Astrocyte (in vitro differentiated cells and primary cell): ENCODE results near the gene KIN. TPM values are rescaled to one million over a fixed set of nuclear protein-coding genes. Genes with fewer than 3 reads are reported as not detected.
A peak's percentile ranks its signal among the peaks of the same experiment; 100 is the strongest.
"Not testable (repeated sequence)": the region's sequence is repeated elsewhere in the genome, so short reads cannot be mapped to it uniquely, and the experiment has no call there.

Experiments used
- DNase-seq: peaks from one replicate; pipeline ENCODE4 v3.0.0-alpha.2; 2010; ENCODE audit warnings: low read depth
- FAIRE-seq: peaks from 2 replicates; lab custom pipeline; 2011; peaks lifted over from hg19 to GRCh38; lab: Jason Lieb, UNC
- H2AFZ ChIP-seq: 2 replicates; pipeline ENCODE4 v1.6.0; 2012; ENCODE audit warnings: low read depth, low read length, inconsistent platforms
- H3K27ac ChIP-seq: 2 replicates; pipeline ENCODE4 v1.5.1; 2011; ENCODE audit warnings: low read depth, low read length, inconsistent platforms
- H3K27me3 ChIP-seq: 2 replicates; pipeline ENCODE4 v1.6.0; 2011; ENCODE audit warnings: low read length, inconsistent platforms; ENCODE audit not compliant: insufficient read depth
- H3K36me3 ChIP-seq: 2 replicates; pipeline ENCODE4 v1.5.1; 2011; ENCODE audit warnings: low read length, inconsistent platforms; ENCODE audit not compliant: insufficient read depth
- H3K4me1 ChIP-seq: 2 replicates; pipeline ENCODE4 v1.5.1; 2011; ENCODE audit warnings: low read length, inconsistent platforms; ENCODE audit not compliant: insufficient read depth
- H3K4me2 ChIP-seq: 2 replicates; pipeline ENCODE4 v1.6.0; 2012; ENCODE audit warnings: low read length, inconsistent platforms
- H3K4me3 ChIP-seq: 2 replicates; pipeline ENCODE4 v1.5.1; 2011; ENCODE audit warnings: low read depth, mild to moderate bottlenecking, low read length, inconsistent platforms; ENCODE audit not compliant: insufficient read depth
- H3K79me2 ChIP-seq: 2 replicates; pipeline ENCODE4 v1.6.0; 2012; ENCODE audit warnings: mild to moderate bottlenecking, low read length, inconsistent platforms; ENCODE audit not compliant: insufficient read depth
- H3K9ac ChIP-seq: 2 replicates; pipeline ENCODE4 v1.6.0; 2012; ENCODE audit warnings: mild to moderate bottlenecking, low read length, inconsistent platforms
- H3K9me3 ChIP-seq: 2 replicates; pipeline ENCODE4 v1.5.1; 2012; ENCODE audit warnings: low read depth, mild to moderate bottlenecking, low read length, inconsistent platforms; ENCODE audit not compliant: insufficient read depth
- H4K20me1 ChIP-seq: 2 replicates; pipeline ENCODE4 v1.6.0; 2012; ENCODE audit warnings: low read length, inconsistent platforms; ENCODE audit not compliant: insufficient read depth
- H3K27ac Mint-ChIP-seq: one replicate; pipeline ENCODE4 v1.8.0; 2021; ENCODE audit warnings: mild to moderate bottlenecking, mixed read lengths; ENCODE audit not compliant: unreplicated experiment
- H3K27me3 Mint-ChIP-seq: one replicate; pipeline ENCODE4 v1.8.0; 2021; ENCODE audit warnings: low read depth, mixed read lengths; ENCODE audit not compliant: unreplicated experiment
- H3K36me3 Mint-ChIP-seq: one replicate; pipeline ENCODE4 v1.8.0; 2021; ENCODE audit warnings: low read depth, mixed read lengths; ENCODE audit not compliant: unreplicated experiment
- H3K4me1 Mint-ChIP-seq: one replicate; pipeline ENCODE4 v1.8.0; 2021; ENCODE audit warnings: low read depth, mixed read lengths; ENCODE audit not compliant: unreplicated experiment
- H3K4me3 Mint-ChIP-seq: one replicate; pipeline ENCODE4 v1.8.0; 2021; ENCODE audit warnings: mild to moderate bottlenecking, moderate library complexity, mixed read lengths; ENCODE audit not compliant: unreplicated experiment
- H3K9me3 Mint-ChIP-seq: one replicate; pipeline ENCODE4 v1.8.0; 2021; ENCODE audit warnings: mild to moderate bottlenecking, mixed read lengths; ENCODE audit not compliant: unreplicated experiment
- EZH2 ChIP-seq: IDR thresholded peaks from 2 replicates; pipeline ENCODE4 v1.6.1; 2012; ENCODE audit warnings: mild to moderate bottlenecking, low read length, inconsistent platforms; ENCODE audit not compliant: insufficient read depth
- total RNA-seq: library from RNA; stranded (reverse); gene quantifications from 2 replicates; pipeline ENCODE4 v1.2.1, GENCODE V29; 2021
- TF ChIP-seq, protein P1 (sequence below): IDR thresholded peaks from 2 replicates; pipeline ENCODE4 v1.5.1; 2011; ENCODE audit warnings: low read depth, mild to moderate bottlenecking, inconsistent platforms, low read length, moderate library complexity; ENCODE audit not compliant: insufficient read depth

The KIN gene
- total RNA-seq, 1 donor from 2014 or later: 14.1 TPM

DNA sequence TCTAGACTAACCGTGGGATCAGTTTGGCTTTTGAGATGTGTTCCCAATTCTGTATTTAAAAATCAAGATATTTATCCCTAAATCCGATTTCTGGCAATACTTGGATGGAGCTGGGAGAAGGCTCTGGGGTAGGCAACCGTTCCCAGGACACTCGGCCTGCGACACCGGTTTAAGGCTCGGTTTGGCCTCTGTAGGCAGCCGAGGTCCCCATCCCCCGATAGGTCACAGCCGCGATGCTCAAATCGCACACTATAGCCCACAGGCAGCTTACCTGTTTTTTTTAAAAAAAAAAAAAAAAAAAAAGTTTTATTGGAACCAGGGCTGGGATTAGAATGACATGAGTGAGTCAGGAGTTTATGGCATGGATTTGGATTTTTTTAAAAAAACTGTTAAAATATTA is 29.8 kb upstream of the KIN start:
- DNase-seq: no peak
- Histone ChIP-seq H2AFZ (peak overlapping the region; percentile 89), H4K20me1 (peaks cover 3% of the 10 kb centered on the region), H3K4me1 (peaks cover 4% of the 10 kb centered on the region), H3K27me3 (peaks cover 9% of the 10 kb centered on the region), H3K4me3 (peak overlapping the region; percentile 93), H3K9me3 (no peaks in the 10 kb centered on the region), H3K9ac (no peak overlapping the region), H3K79me2 (peaks cover 26% of the 10 kb centered on the region), H3K36me3 (no peaks in the 10 kb centered on the region), H3K4me2 (peak overlapping the region; percentile 98), H3K27ac (no peak overlapping the region)
- no peaks in the 10 kb centered on the region for H3K36me3 Mint-ChIP-seq
- H3K4me3 Mint-ChIP-seq: peak overlapping the region; percentile 98
- TF ChIP-seq EZH2: no peak
- TF ChIP-seq, protein P1, sequence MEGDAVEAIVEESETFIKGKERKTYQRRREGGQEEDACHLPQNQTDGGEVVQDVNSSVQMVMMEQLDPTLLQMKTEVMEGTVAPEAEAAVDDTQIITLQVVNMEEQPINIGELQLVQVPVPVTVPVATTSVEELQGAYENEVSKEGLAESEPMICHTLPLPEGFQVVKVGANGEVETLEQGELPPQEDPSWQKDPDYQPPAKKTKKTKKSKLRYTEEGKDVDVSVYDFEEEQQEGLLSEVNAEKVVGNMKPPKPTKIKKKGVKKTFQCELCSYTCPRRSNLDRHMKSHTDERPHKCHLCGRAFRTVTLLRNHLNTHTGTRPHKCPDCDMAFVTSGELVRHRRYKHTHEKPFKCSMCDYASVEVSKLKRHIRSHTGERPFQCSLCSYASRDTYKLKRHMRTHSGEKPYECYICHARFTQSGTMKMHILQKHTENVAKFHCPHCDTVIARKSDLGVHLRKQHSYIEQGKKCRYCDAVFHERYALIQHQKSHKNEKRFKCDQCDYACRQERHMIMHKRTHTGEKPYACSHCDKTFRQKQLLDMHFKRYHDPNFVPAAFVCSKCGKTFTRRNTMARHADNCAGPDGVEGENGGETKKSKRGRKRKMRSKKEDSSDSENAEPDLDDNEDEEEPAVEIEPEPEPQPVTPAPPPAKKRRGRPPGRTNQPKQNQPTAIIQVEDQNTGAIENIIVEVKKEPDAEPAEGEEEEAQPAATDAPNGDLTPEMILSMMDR: no peak
- H3K27ac Mint-ChIP-seq: peak overlapping the region; percentile 71
- FAIRE-seq: no peak
- H3K4me1 Mint-ChIP-seq: peaks cover 11% of the 10 kb centered on the region
- no peaks in the 10 kb centered on the region for H3K9me3 Mint-ChIP-seq
- peaks cover 5% of the 10 kb centered on the region for H3K27me3 Mint-ChIP-seq

GRCh38 chr10:7813481-7813880 is 25.7 kb upstream of the KIN start:
- FAIRE-seq (no peak), DNase-seq (no peak)
- H3K27me3 Mint-ChIP-seq: peaks cover 5% of the 10 kb centered on the region
- H3K4me2 ChIP-seq: no peak overlapping the region
- H3K4me3 Mint-ChIP-seq: no peak overlapping the region
- no peak overlapping the region for H2AFZ ChIP-seq
- H3K4me1 Mint-ChIP-seq: no peaks in the 10 kb centered on the region
- no peak overlapping the region for H3K27ac Mint-ChIP-seq
- H3K79me2 ChIP-seq: peaks cover 1% of the 10 kb centered on the region
- no peaks in the 10 kb centered on the region for H3K36me3 Mint-ChIP-seq
- TF ChIP-seq EZH2: no peak
- TF ChIP-seq, protein P1: no peak
- H3K36me3 ChIP-seq: no peaks in the 10 kb centered on the region
- H3K9me3 ChIP-seq: no peaks in the 10 kb centered on the region
- H3K9me3 Mint-ChIP-seq: no peaks in the 10 kb centered on the region
- H3K9ac ChIP-seq: no peak overlapping the region
- H3K27me3 ChIP-seq: peaks cover 9% of the 10 kb centered on the region
- H3K27ac ChIP-seq: no peak overlapping the region
- H4K20me1 ChIP-seq: no peaks in the 10 kb centered on the region
- H3K4me1 ChIP-seq: no peaks in the 10 kb centered on the region
- H3K4me3 ChIP-seq: no peak overlapping the region

DNA sequence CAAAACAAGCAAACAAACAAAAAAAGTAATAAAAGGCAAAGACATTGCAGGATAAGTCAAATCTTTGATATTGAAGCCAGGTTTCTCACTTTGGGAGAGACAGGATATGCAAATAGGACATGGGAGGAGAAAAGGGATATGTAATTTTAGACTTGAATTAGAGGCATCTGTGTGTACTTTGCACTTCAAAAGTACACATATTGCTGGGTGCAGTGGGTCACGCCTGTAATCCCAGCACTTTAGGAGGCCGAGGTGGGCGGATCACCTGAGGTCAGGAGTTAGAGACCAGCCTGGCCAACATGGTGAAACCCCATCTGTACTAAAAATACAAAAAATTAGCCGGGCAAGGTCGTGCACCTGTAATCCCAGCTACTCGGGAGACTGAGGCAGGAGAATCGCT is 23.9 kb upstream of the KIN start:
- H3K4me2 ChIP-seq, H3K4me1 Mint-ChIP-seq, FAIRE-seq, H3K79me2 ChIP-seq, H3K27me3 ChIP-seq, H3K27ac Mint-ChIP-seq, H3K9me3 Mint-ChIP-seq, H3K9ac ChIP-seq, DNase-seq, H3K36me3 Mint-ChIP-seq, H2AFZ ChIP-seq, H3K4me1 ChIP-seq, H3K4me3 Mint-ChIP-seq, H3K27ac ChIP-seq, H3K27me3 Mint-ChIP-seq, H3K9me3 ChIP-seq, H4K20me1 ChIP-seq, H3K4me3 ChIP-seq: not testable (repeated sequence)
- H3K36me3 ChIP-seq: peaks cover 11% of the 10 kb centered on the region
